Measurements from ENCODE around the gene CETN1. TPM values are rescaled to one million over a fixed set of nuclear protein-coding genes. Genes with fewer than 3 reads are reported as not detected.

Gene CETN1
- total RNA-seq, 2 donors from 2014 or later = not detected

- intact Hi-C loops (cut with DNase I) = no loop called here
These were observed 5.9 kb upstream of the CETN1 start for GRCh38 chr18:574149-574860.

GRCh38 chr18:574865-575645 lies 5.1 kb upstream of the CETN1 start:
- no peak for DNase-seq (ENCODE audit: low spot score)
- intact Hi-C loops (cut with DNase I) = no loop called here

More at GRCh38 chr18:574149-574860, 5.9 kb upstream of the CETN1 start:
- DNase-seq (ENCODE audit: low spot score) = no peak

- DNase-seq (ENCODE audit: low spot score) = no peak
- intact Hi-C loops (cut with DNase I) = no loop called here
These were observed 3.3 kb upstream of the CETN1 start for GRCh38 chr18:576924-577323.

GRCh38 chr18:577643-578375 lies 2.4 kb upstream of the CETN1 start:
- intact Hi-C loops (cut with DNase I) = no loop called here
- no peak for DNase-seq (ENCODE audit: low spot score)

GRCh38 chr18:579238-579637 lies 942 bp upstream of the CETN1 start:
- no peak for DNase-seq (ENCODE audit: low spot score)

GRCh38 chr18:581096-581495 lies 916 bp downstream of the CETN1 start:
- intact Hi-C loops (cut with DNase I) = loop anchor here in 1 of 2 donors (1.0 kb wide), 1 partner anchor 28 kb away; no protein-coding TSS in a partner anchor
- no peak for DNase-seq (ENCODE audit: low spot score)

More at GRCh38 chr18:579238-579637, 942 bp upstream of the CETN1 start:
- intact Hi-C loops (cut with DNase I) = no loop called here

GRCh38 chr18:582465-582864 lies 2.3 kb downstream of the CETN1 start:
- intact Hi-C loops (cut with DNase I) = no loop called here
- DNase-seq (ENCODE audit: low spot score) = peak; percentile 84

- no peak for DNase-seq (ENCODE audit: low spot score)
- intact Hi-C loops (cut with DNase I) = no loop called here
These were observed 14.9 kb downstream of the CETN1 start for GRCh38 chr18:595068-595467.

GRCh38 chr18:595571-595970 lies 15.4 kb downstream of the CETN1 start:
- no peak for DNase-seq (ENCODE audit: low spot score)
- intact Hi-C loops (cut with DNase I) = no loop called here

- intact Hi-C loops (cut with DNase I) = no loop called here
- DNase-seq (ENCODE audit: low spot score) = no peak
These were observed 16.2 kb downstream of the CETN1 start for GRCh38 chr18:596288-596881.

- DNase-seq (ENCODE audit: low spot score) = no peak
- intact Hi-C loops (cut with DNase I) = no loop called here
These were observed 18.0 kb downstream of the CETN1 start for GRCh38 chr18:598124-598589.

- intact Hi-C loops (cut with DNase I) = no loop called here
- DNase-seq (ENCODE audit: low spot score) = no peak
These were observed 19.9 kb downstream of the CETN1 start for GRCh38 chr18:600107-600506.

- DNase-seq (ENCODE audit: low spot score) = no peak
These were observed 24.6 kb downstream of the CETN1 start for GRCh38 chr18:604771-605170.

GRCh38 chr18:607930-608329 lies 27.8 kb downstream of the CETN1 start:
- DNase-seq (ENCODE audit: low spot score) = no peak
- intact Hi-C loops (cut with DNase I) = no loop called here

More at GRCh38 chr18:604771-605170, 24.6 kb downstream of the CETN1 start:
- intact Hi-C loops (cut with DNase I) = no loop called here

GRCh38 chr18:610214-610928 lies 30.2 kb downstream of the CETN1 start:
- no peak for DNase-seq (ENCODE audit: low spot score)
- intact Hi-C loops (cut with DNase I) = loop anchor here in 1 of 2 donors (10.0 kb wide), 1 partner anchor 326 kb away; no protein-coding TSS in a partner anchor

- no peak for DNase-seq (ENCODE audit: low spot score)
- intact Hi-C loops (cut with DNase I) = loop anchor here in 1 of 2 donors (10.0 kb wide), 1 partner anchor 327 kb away; no protein-coding TSS in a partner anchor
These were observed 32.0 kb downstream of the CETN1 start for GRCh38 chr18:612156-612555.

- no peak for DNase-seq (ENCODE audit: low spot score)
- intact Hi-C loops (cut with DNase I) = loop anchor here in 1 of 2 donors (10.0 kb wide), 1 partner anchor 329 kb away; no protein-coding TSS in a partner anchor
These were observed 34.0 kb downstream of the CETN1 start for GRCh38 chr18:614193-614592.

GRCh38 chr18:615092-615521 lies 34.9 kb downstream of the CETN1 start:
- intact Hi-C loops (cut with DNase I) = loop anchor here in 1 of 2 donors (10.0 kb wide), 1 partner anchor 330 kb away; no protein-coding TSS in a partner anchor
- no peak for DNase-seq (ENCODE audit: low spot score)
